ENCODE measurements around the gene PLXNA4. TPM values are rescaled to one million over a fixed set of nuclear protein-coding genes. Genes with fewer than 3 reads are reported as not detected.

The PLXNA4 gene
- total and polyA plus RNA-seq, 4 donors, result 0.04 to 1.1 (median 0.41) TPM

GRCh38 chr7:132569884-132570614 lies 6.2 kb downstream of the PLXNA4 start:
- DNase-seq (ENCODE audit: low spot score), result no peak
- Histone ChIP-seq H3K27ac (ENCODE audit: low read depth in 1 of 2, low read length in 2 of 2) (no peak overlapping the region), H3K4me1 (ENCODE audit: control insufficient read depth in 4 of 4, insufficient read depth in 4 of 4, low read length in 3 of 4) (peaks cover 0 to 5% (median 1%) of the 10 kb centered on the region in 4 donors), H3K4me3 (ENCODE audit: low read depth in 1 of 3, low read length in 3 of 3) (no peak overlapping the region), H3K9ac (ENCODE audit: low read depth in 1 of 2, low read length in 2 of 2) (no peak overlapping the region), H3K27me3 (ENCODE audit: control insufficient read depth in 4 of 4, insufficient read depth in 4 of 4, low read length in 3 of 4) (peaks cover 0 to 8% (median under 1%) of the 10 kb centered on the region in 4 donors), H3K36me3 (ENCODE audit: control insufficient read depth in 4 of 4, insufficient read depth in 3 of 4, low read depth in 1 of 4, low read length in 3 of 4) (no peaks in the 10 kb centered on the region), H3K9me3 (ENCODE audit: control insufficient read depth in 4 of 4, low read length in 3 of 4) (no peaks in the 10 kb centered on the region)
- WGBS, result 59% methylated on average over 9 of the region's 9 CpGs
- no peak for TF ChIP-seq CTCF (IDR thresholded peaks at IDR 0.05; ENCODE audit: low read depth, low read length, missing input control)
- TF ChIP-seq HNF4A (conservative IDR thresholded peaks at IDR 0.05), result peak in 1 of 2 donors; percentile 12

GRCh38 chr7:132568962-132569361 lies 7.3 kb downstream of the PLXNA4 start:
- no peaks in the 10 kb centered on the region for H3K9me3 ChIP-seq (ENCODE audit: control insufficient read depth in 4 of 4, low read length in 3 of 4)
- peaks cover 0 to 5% (median 0%) of the 10 kb centered on the region in 4 donors for H3K4me1 ChIP-seq (ENCODE audit: control insufficient read depth in 4 of 4, insufficient read depth in 4 of 4, low read length in 3 of 4)
- WGBS, result 78% methylated on average over 2 of the region's 2 CpGs
- no peak overlapping the region for H3K9ac ChIP-seq (ENCODE audit: low read depth in 1 of 2, low read length in 2 of 2)
- no peak for DNase-seq (ENCODE audit: low spot score)
- no peak overlapping the region for H3K27ac ChIP-seq (ENCODE audit: low read depth in 1 of 2, low read length in 2 of 2)
- no peaks in the 10 kb centered on the region for H3K36me3 ChIP-seq (ENCODE audit: control insufficient read depth in 4 of 4, insufficient read depth in 3 of 4, low read depth in 1 of 4, low read length in 3 of 4)
- TF ChIP-seq YY1 (IDR thresholded peaks at IDR 0.05) (no peak), HNF4G (IDR thresholded peaks at IDR 0.05) (no peak), ATF3 (IDR thresholded peaks at IDR 0.05) (no peak), NR2F2 (IDR thresholded peaks at IDR 0.05) (no peak), CTCF (IDR thresholded peaks at IDR 0.05; ENCODE audit: low read depth, low read length, missing input control) (no peak), HNF4A (conservative IDR thresholded peaks at IDR 0.05) (no peak), GABPA (IDR thresholded peaks at IDR 0.05 in 1 of 2, conservative IDR thresholded peaks at IDR 0.05 in 1 of 2) (no peak), FOXA2 (IDR thresholded peaks at IDR 0.05) (no peak), RAD21 (IDR thresholded peaks at IDR 0.05) (no peak), EGR1 (IDR thresholded peaks at IDR 0.05; ENCODE audit: low read depth in 2 of 2) (no peak), ZBTB33 (IDR thresholded peaks at IDR 0.05) (no peak), SP1 (IDR thresholded peaks at IDR 0.05) (no peak), JUND (IDR thresholded peaks at IDR 0.05) (no peak), RXRA (IDR thresholded peaks at IDR 0.05) (no peak), TAF1 (conservative IDR thresholded peaks at IDR 0.05) (no peak), FOXA1 (IDR thresholded peaks at IDR 0.05) (no peak)
- TF ChIP-seq, protein P1, sequence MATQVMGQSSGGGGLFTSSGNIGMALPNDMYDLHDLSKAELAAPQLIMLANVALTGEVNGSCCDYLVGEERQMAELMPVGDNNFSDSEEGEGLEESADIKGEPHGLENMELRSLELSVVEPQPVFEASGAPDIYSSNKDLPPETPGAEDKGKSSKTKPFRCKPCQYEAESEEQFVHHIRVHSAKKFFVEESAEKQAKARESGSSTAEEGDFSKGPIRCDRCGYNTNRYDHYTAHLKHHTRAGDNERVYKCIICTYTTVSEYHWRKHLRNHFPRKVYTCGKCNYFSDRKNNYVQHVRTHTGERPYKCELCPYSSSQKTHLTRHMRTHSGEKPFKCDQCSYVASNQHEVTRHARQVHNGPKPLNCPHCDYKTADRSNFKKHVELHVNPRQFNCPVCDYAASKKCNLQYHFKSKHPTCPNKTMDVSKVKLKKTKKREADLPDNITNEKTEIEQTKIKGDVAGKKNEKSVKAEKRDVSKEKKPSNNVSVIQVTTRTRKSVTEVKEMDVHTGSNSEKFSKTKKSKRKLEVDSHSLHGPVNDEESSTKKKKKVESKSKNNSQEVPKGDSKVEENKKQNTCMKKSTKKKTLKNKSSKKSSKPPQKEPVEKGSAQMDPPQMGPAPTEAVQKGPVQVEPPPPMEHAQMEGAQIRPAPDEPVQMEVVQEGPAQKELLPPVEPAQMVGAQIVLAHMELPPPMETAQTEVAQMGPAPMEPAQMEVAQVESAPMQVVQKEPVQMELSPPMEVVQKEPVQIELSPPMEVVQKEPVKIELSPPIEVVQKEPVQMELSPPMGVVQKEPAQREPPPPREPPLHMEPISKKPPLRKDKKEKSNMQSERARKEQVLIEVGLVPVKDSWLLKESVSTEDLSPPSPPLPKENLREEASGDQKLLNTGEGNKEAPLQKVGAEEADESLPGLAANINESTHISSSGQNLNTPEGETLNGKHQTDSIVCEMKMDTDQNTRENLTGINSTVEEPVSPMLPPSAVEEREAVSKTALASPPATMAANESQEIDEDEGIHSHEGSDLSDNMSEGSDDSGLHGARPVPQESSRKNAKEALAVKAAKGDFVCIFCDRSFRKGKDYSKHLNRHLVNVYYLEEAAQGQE (IDR thresholded peaks at IDR 0.05), result no peak
- TF ChIP-seq, protein P2, sequence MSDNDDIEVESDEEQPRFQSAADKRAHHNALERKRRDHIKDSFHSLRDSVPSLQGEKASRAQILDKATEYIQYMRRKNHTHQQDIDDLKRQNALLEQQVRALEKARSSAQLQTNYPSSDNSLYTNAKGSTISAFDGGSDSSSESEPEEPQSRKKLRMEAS (IDR thresholded peaks at IDR 0.05), result no peak
- H3K4me3 ChIP-seq (ENCODE audit: low read depth in 1 of 3, low read length in 3 of 3), result no peak overlapping the region
- H3K27me3 ChIP-seq (ENCODE audit: control insufficient read depth in 4 of 4, insufficient read depth in 4 of 4, low read length in 3 of 4), result peaks cover 0 to 2% (median under 1%) of the 10 kb centered on the region in 4 donors
